GM23338 (cell line): ENCODE data around the gene ELAVL2.
A peak's percentile ranks its signal among the peaks of the same experiment; 100 is the strongest.

Experiments used
- CREB1 ChIP-seq: fragments of 250-450 bp; sonication (Bioruptor Pico); IDR thresholded peaks from 2 replicates; pipeline ENCODE4 v1.5.0; 2020; ENCODE audit warnings: low read depth, mild to moderate bottlenecking, moderate library complexity
- EZH2 ChIP-seq: fragments of 200-600 bp; sonication (generic); IDR thresholded peaks from one replicate; pipeline ENCODE4 v1.8.0; 2017; ENCODE audit warnings: antibody characterized with exemption, mild to moderate bottlenecking, low read depth; ENCODE audit not compliant: unreplicated experiment
- EZH2phosphoT487 ChIP-seq: fragments of 200-600 bp; sonication (generic); IDR thresholded peaks from one replicate; pipeline ENCODE4 v1.8.1; 2018; ENCODE audit warnings: antibody characterized with exemption; ENCODE audit not compliant: unreplicated experiment
- JUNB ChIP-seq: IDR thresholded peaks from one replicate; pipeline ENCODE4 v1.6.1; 2016; ENCODE audit warnings: antibody characterized with exemption; ENCODE audit not compliant: unreplicated experiment
- NANOG ChIP-seq: IDR thresholded peaks from 2 replicates; pipeline ENCODE4 v1.6.1; 2016; ENCODE audit warnings: antibody characterized with exemption, borderline replicate concordance
- POLR2AphosphoS5 ChIP-seq: IDR thresholded peaks from 2 replicates; pipeline ENCODE4 v1.6.1; 2016; ENCODE audit warnings: antibody characterized with exemption, low read depth
- STAT1 ChIP-seq: IDR thresholded peaks from one replicate; pipeline ENCODE4 v1.6.1; 2016; ENCODE audit warnings: antibody characterized with exemption; ENCODE audit not compliant: unreplicated experiment
- ZNF114 ChIP-seq: fragments of 250-450 bp; sonication (Bioruptor Pico); IDR thresholded peaks from 2 replicates; pipeline ENCODE4 v1.5.0; 2020; ENCODE audit warnings: mild to moderate bottlenecking, moderate library complexity
- ZNF331 ChIP-seq: fragments of 250-450 bp; sonication (Bioruptor Pico); IDR thresholded peaks from 2 replicates; pipeline ENCODE4 v1.5.0; 2020; ENCODE audit warnings: low read depth, mild to moderate bottlenecking, moderate library complexity
- TF ChIP-seq, protein P1 (sequence below), 2 experiments: fragments of 200-600 bp in 1 of 2; sonication (generic) in 1 of 2; conservative IDR thresholded peaks; 2 replicates each; pipeline versions ENCODE4 v1.5.1 to v1.6.1; 2016 to 2017; ENCODE audit warnings: antibody characterized with exemption in 2 of 2, low read depth in 2 of 2, mild to moderate bottlenecking in 2 of 2, moderate library complexity in 1 of 2
- TF ChIP-seq, protein P2 (sequence below): IDR thresholded peaks from one replicate; pipeline ENCODE4 v1.6.1; 2018; ENCODE audit warnings: antibody characterized with exemption; ENCODE audit not compliant: unreplicated experiment

DNA sequence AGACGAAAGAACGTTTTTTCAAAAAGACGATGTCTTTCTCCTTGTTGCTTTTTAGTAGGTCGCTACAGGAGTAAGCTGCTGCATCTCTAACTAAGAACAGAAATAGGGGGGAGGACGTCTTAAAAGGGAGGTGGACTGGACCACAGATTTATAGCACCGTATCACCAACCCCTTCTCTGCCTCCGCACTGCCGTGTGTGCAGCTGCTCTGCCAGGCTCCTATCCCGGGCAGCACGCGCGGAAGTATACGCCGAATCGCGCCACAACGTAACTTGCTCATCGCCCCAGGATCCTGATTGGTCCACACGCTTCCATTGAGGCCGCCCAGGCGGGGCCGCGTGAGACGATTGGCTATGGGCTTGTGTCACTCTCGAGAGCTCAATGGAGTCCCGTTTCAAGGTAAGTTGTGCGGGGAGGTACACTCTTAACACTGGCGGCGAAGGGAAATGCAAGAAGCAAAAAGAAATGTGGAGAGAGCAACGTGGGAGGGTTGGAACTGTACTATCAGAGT lies at the start of gene ELAVL2:
- TF ChIP-seq, protein P1, sequence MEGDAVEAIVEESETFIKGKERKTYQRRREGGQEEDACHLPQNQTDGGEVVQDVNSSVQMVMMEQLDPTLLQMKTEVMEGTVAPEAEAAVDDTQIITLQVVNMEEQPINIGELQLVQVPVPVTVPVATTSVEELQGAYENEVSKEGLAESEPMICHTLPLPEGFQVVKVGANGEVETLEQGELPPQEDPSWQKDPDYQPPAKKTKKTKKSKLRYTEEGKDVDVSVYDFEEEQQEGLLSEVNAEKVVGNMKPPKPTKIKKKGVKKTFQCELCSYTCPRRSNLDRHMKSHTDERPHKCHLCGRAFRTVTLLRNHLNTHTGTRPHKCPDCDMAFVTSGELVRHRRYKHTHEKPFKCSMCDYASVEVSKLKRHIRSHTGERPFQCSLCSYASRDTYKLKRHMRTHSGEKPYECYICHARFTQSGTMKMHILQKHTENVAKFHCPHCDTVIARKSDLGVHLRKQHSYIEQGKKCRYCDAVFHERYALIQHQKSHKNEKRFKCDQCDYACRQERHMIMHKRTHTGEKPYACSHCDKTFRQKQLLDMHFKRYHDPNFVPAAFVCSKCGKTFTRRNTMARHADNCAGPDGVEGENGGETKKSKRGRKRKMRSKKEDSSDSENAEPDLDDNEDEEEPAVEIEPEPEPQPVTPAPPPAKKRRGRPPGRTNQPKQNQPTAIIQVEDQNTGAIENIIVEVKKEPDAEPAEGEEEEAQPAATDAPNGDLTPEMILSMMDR (conservative IDR thresholded peaks at IDR 0.05; ENCODE audit: low read depth in 2 of 2), result no peak
- TF ChIP-seq POLR2AphosphoS5 (peak; percentile 88), EZH2phosphoT487 (no peak), ZNF114 (CRISPR knock-in tag) (no peak), NANOG (0 out of 2 replicates have a peak, but pooled peaks have one; percentile 35), EZH2 (no peak), JUNB (no peak), ZNF331 (CRISPR knock-in tag) (no peak), CREB1 (peak; percentile 85), STAT1 (no peak)
- TF ChIP-seq, protein P2, sequence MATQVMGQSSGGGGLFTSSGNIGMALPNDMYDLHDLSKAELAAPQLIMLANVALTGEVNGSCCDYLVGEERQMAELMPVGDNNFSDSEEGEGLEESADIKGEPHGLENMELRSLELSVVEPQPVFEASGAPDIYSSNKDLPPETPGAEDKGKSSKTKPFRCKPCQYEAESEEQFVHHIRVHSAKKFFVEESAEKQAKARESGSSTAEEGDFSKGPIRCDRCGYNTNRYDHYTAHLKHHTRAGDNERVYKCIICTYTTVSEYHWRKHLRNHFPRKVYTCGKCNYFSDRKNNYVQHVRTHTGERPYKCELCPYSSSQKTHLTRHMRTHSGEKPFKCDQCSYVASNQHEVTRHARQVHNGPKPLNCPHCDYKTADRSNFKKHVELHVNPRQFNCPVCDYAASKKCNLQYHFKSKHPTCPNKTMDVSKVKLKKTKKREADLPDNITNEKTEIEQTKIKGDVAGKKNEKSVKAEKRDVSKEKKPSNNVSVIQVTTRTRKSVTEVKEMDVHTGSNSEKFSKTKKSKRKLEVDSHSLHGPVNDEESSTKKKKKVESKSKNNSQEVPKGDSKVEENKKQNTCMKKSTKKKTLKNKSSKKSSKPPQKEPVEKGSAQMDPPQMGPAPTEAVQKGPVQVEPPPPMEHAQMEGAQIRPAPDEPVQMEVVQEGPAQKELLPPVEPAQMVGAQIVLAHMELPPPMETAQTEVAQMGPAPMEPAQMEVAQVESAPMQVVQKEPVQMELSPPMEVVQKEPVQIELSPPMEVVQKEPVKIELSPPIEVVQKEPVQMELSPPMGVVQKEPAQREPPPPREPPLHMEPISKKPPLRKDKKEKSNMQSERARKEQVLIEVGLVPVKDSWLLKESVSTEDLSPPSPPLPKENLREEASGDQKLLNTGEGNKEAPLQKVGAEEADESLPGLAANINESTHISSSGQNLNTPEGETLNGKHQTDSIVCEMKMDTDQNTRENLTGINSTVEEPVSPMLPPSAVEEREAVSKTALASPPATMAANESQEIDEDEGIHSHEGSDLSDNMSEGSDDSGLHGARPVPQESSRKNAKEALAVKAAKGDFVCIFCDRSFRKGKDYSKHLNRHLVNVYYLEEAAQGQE, result peak; percentile 45
